NB4 (cell line): ENCODE data around the gene SEPTIN2.

Experiments used
- DNase-seq: peaks from one replicate; pipeline ENCODE4 v3.0.0; 2010; ENCODE audit warnings: low read depth
- H3K4me3 ChIP-seq: one replicate; pipeline ENCODE4 v1.5.1; 2011; ENCODE audit warnings: mild to moderate bottlenecking, low read depth, low read length, moderate library complexity
- CTCF ChIP-seq: IDR thresholded peaks from one replicate; pipeline ENCODE4 v1.5.1; 2012; ENCODE audit warnings: low read depth, low read length
- MAX ChIP-seq: IDR thresholded peaks from 2 replicates; pipeline ENCODE4 v1.6.1; 2011; ENCODE audit warnings: low read depth, low read length
- MYC ChIP-seq: IDR thresholded peaks from 2 replicates; pipeline ENCODE4 v1.6.1; 2011; ENCODE audit warnings: low read depth, low read length
- POLR2A ChIP-seq: IDR thresholded peaks from 2 replicates; pipeline ENCODE4 v1.6.1; 2011; ENCODE audit warnings: mild to moderate bottlenecking; ENCODE audit not compliant: insufficient read length; ENCODE audit errors: extremely low read depth

The SEPTIN2 gene

GRCh38 chr2:241302759-241303651, 12.7 kb upstream of the SEPTIN2 start:
- no peak overlapping the region for H3K4me3 ChIP-seq
- no peak for DNase-seq
- no peak for TF ChIP-seq POLR2A
- TF ChIP-seq CTCF = no peak
- TF ChIP-seq MAX = no peak
- TF ChIP-seq MYC = no peak

- DNase-seq = no peak
- no peak overlapping the region for H3K4me3 ChIP-seq
- TF ChIP-seq POLR2A (no peak), MAX (no peak), CTCF (no peak), MYC (no peak)
Observed at GRCh38 chr2:241304039-241304670, 11.6 kb upstream of the SEPTIN2 start.

GRCh38 chr2:241307055-241307454, 8.7 kb upstream of the SEPTIN2 start:
- H3K4me3 ChIP-seq = no peak overlapping the region
- no peak for DNase-seq
- TF ChIP-seq POLR2A (no peak), MAX (no peak), CTCF (no peak), MYC (no peak)

DNA sequence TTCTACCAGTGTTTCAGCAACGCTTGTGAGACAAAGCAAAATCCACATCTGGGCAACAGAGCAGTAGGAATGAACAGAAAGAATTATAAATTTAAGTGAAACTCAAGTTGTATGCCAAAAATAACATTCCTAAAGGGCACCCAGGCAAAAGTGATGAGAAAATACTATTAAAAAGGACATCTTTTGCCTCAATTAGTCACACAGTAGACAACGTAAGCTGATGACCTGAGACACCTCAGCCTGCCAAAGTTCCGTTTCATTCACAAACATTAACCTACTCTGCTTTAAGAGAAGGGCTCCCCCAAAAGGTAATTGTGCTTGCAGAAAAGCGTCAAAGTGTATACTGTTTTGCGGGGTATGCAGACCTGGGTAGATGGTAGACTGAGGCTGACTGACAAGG, 7.5 kb upstream of the SEPTIN2 start:
- TF ChIP-seq MAX (no peak), POLR2A (no peak), MYC (no peak), CTCF (no peak)
- DNase-seq = no peak
- H3K4me3 ChIP-seq = no peak overlapping the region

DNA sequence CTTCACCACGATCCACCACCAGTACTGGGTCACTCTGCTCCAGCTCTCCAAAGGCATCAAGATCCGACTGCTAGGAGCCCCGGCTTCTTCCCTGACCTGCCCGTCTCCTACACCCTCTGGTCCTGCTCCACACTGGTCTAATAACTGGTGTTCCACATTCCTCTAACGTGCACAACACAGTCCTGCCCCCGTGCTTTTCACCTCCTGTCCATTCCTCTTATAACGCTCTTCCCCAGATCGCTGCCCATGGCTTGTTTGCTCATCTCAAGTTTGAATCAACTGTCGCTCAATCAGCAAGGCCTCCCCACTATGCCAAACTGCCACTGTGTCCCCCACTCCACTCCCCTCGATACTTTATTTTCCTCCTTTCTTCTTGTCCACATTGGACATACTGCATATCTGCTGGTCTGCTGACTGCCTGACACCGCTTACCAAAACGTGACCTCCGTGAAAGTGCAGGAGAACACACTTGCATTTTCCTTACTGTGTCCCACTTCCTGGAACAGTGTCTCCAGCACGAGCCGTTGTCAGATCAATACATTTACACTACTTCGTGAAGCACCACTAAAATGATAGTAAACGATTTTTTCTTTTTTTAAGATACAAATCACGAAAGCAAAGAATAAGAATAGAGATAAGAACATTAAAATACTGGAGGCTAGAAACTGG, 6.8 kb upstream of the SEPTIN2 start:
- no peak for DNase-seq
- peak overlapping the region; percentile 25 for H3K4me3 ChIP-seq
- TF ChIP-seq CTCF (no peak), MAX (no peak), MYC (no peak), POLR2A (no peak)
